K562 (cell line): ENCODE measurements around the gene ASB2.

ENCODE experiments used
- ATF2 ChIP-seq: sonication (generic); formaldehyde crosslinking; IDR thresholded peaks from 2 replicates; pipeline ENCODE4 v1.8.1; 2022; ENCODE audit warnings: missing genetic modification reagents
- CEBPB ChIP-seq: fragments of 450-650 bp; IDR thresholded peaks from 2 replicates; pipeline ENCODE4 v1.6.1; 2016; ENCODE audit warnings: missing genetic modification characterization, missing compliant biosample characterization
- CTCF ChIP-seq, 3 experiments: IDR thresholded peaks in 2 of 3; conservative IDR thresholded peaks in 1 of 3; 2 replicates each; pipeline ENCODE4 v1.5.1; 2011 to 2012; ENCODE audit warnings: low read length in 3 of 3, mild to moderate bottlenecking in 3 of 3, control low read depth in 2 of 3, improper control_type of control experiment in 1 of 3, inconsistent platforms in 1 of 3, low read depth in 1 of 3, mixed read lengths in 1 of 3, moderate library complexity in 1 of 3; ENCODE audit not compliant: insufficient read depth in 2 of 3
- MAFF ChIP-seq: IDR thresholded peaks from 2 replicates; pipeline ENCODE4 v1.6.1; 2012; ENCODE audit warnings: low read length, improper control_type of control experiment
- MAX ChIP-seq: sonication (generic); formaldehyde crosslinking; IDR thresholded peaks from 2 replicates; pipeline ENCODE4 v1.9.0; 2022; ENCODE audit warnings: mild to moderate bottlenecking, missing genetic modification reagents
- NR1H2 ChIP-seq: sonication (generic); formaldehyde crosslinking; IDR thresholded peaks from 2 replicates; pipeline ENCODE4 v1.4.0; 2020; ENCODE audit warnings: mild to moderate bottlenecking, missing genetic modification reagents
- PTTG1 ChIP-seq: fragments of 450-650 bp; IDR thresholded peaks from 2 replicates; pipeline ENCODE4 v1.6.1; 2016; ENCODE audit warnings: low read depth, mild to moderate bottlenecking, missing genetic modification characterization, missing compliant biosample characterization

- no peak for TF ChIP-seq CEBPB
- TF ChIP-seq NR1H2 (CRISPR knock-in tag), result no peak
- TF ChIP-seq MAFF, result no peak
- no peak for TF ChIP-seq CTCF (IDR thresholded peaks at IDR 0.05 in 2 of 3, conservative IDR thresholded peaks at IDR 0.05 in 1 of 3; ENCODE audit: insufficient read depth in 2 of 3, low read depth in 1 of 3, low read length in 3 of 3)
- TF ChIP-seq MAX (CRISPR knock-in tag), result no peak
- TF ChIP-seq PTTG1 (tag), result no peak
- TF ChIP-seq ATF2 (CRISPR knock-in tag), result no peak
Measured at GRCh38 chr14:93921001-93921806, 55.2 kb downstream of the ASB2 start.
